Thyroid gland (tissue), 4 donors: ENCODE results near the gene GTPBP1.

Source experiments
- POLR2A ChIP-seq, 2 donors: fragments of 450-650 bp; IDR thresholded peaks; one replicate each; pipeline ENCODE4 v1.6.1; 2017; ENCODE audit warnings: antibody characterized with exemption in 2 of 2, mild to moderate bottlenecking in 2 of 2, moderate library complexity in 1 of 2
- TF ChIP-seq, protein P1 (sequence below), 6 experiments: fragments of 200-600 bp in 3 of 6; fragments of 450-650 bp in 3 of 6; sonication (generic) in 3 of 6; IDR thresholded peaks; one replicate each; pipeline ENCODE4 v1.5.1; 2016 to 2019; ENCODE audit warnings: antibody characterized with exemption in 6 of 6, mild to moderate bottlenecking in 2 of 6, inconsistent platforms in 1 of 6, moderate library complexity in 1 of 6

DNA sequence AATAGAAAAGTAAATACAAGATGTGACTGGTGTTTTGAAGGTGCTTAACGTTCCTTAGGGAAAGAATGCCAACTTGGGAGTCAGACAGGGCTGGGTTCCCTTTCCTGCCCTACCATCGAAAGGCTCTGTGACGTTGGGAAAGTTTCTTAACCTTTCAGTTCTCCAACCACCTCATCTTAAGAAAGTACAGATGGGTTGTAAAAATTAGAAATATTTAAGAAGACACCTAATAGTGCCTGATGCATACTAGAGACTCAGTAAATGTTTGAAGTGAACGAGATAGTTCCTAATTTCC lies 1.1 kb downstream of the GTPBP1 start:
- TF ChIP-seq, protein P1, sequence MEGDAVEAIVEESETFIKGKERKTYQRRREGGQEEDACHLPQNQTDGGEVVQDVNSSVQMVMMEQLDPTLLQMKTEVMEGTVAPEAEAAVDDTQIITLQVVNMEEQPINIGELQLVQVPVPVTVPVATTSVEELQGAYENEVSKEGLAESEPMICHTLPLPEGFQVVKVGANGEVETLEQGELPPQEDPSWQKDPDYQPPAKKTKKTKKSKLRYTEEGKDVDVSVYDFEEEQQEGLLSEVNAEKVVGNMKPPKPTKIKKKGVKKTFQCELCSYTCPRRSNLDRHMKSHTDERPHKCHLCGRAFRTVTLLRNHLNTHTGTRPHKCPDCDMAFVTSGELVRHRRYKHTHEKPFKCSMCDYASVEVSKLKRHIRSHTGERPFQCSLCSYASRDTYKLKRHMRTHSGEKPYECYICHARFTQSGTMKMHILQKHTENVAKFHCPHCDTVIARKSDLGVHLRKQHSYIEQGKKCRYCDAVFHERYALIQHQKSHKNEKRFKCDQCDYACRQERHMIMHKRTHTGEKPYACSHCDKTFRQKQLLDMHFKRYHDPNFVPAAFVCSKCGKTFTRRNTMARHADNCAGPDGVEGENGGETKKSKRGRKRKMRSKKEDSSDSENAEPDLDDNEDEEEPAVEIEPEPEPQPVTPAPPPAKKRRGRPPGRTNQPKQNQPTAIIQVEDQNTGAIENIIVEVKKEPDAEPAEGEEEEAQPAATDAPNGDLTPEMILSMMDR (IDR thresholded peaks at IDR 0.05) = no peak
- no peak for TF ChIP-seq POLR2A (IDR thresholded peaks at IDR 0.05)
